ENCODE results near the gene CALD1. TPM values are rescaled to one million over a fixed set of nuclear protein-coding genes. Genes with fewer than 3 reads are reported as not detected.
A peak's percentile ranks its signal among the peaks of the same experiment; 100 is the strongest.

The CALD1 gene
- total RNA-seq, 1 donor from 2014 or later: 118 TPM

GRCh38 chr7:134891262-134891695 lies 111.8 kb downstream of the CALD1 start:
- H3K36me3 ChIP-seq: no peaks in the 10 kb centered on the region
- H3K27ac ChIP-seq: peak overlapping the region; percentile 68
- TF ChIP-seq, protein P1, sequence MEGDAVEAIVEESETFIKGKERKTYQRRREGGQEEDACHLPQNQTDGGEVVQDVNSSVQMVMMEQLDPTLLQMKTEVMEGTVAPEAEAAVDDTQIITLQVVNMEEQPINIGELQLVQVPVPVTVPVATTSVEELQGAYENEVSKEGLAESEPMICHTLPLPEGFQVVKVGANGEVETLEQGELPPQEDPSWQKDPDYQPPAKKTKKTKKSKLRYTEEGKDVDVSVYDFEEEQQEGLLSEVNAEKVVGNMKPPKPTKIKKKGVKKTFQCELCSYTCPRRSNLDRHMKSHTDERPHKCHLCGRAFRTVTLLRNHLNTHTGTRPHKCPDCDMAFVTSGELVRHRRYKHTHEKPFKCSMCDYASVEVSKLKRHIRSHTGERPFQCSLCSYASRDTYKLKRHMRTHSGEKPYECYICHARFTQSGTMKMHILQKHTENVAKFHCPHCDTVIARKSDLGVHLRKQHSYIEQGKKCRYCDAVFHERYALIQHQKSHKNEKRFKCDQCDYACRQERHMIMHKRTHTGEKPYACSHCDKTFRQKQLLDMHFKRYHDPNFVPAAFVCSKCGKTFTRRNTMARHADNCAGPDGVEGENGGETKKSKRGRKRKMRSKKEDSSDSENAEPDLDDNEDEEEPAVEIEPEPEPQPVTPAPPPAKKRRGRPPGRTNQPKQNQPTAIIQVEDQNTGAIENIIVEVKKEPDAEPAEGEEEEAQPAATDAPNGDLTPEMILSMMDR (IDR thresholded peaks at IDR 0.05): no peak
- TF ChIP-seq EZH2 (IDR thresholded peaks at IDR 0.05) (no peak), EZH2phosphoT487 (IDR thresholded peaks at IDR 0.05) (no peak)
- H3K9ac ChIP-seq: peak overlapping the region; percentile 54
- peaks cover 47% of the 10 kb centered on the region for H3K79me2 ChIP-seq (ENCODE audit: low read depth)
- peaks cover 36% of the 10 kb centered on the region for H3K4me1 ChIP-seq
- peaks cover 14% of the 10 kb centered on the region for H3K36me3 Mint-ChIP-seq
- H3K9me3 ChIP-seq (ENCODE audit: low read depth): no peaks in the 10 kb centered on the region
- H3K4me1 Mint-ChIP-seq: peaks cover 24% of the 10 kb centered on the region
- H3K27ac Mint-ChIP-seq: peak overlapping the region; percentile 89
- H2AFZ ChIP-seq (replicated peaks): peak overlapping the region; percentile 35
- H3K27me3 Mint-ChIP-seq (ENCODE audit: insufficient read depth, low read depth): no peaks in the 10 kb centered on the region
- DNase-seq (ENCODE audit: low spot score): peak; percentile 80
- H3F3A ChIP-seq (ENCODE audit: low read depth): peaks cover 6% of the 10 kb centered on the region
- peak overlapping the region; percentile 94 for H3K4me2 ChIP-seq
- H3K27me3 ChIP-seq: no peaks in the 10 kb centered on the region
- H3K4me3 ChIP-seq: peak overlapping the region; percentile 64
- peak overlapping the region; percentile 89 for H3K4me3 Mint-ChIP-seq
- H4K20me1 ChIP-seq (ENCODE audit: low read depth): peaks cover 9% of the 10 kb centered on the region
- H3K9me3 Mint-ChIP-seq: peaks cover 12% of the 10 kb centered on the region

GRCh38 chr7:134891696-134892678 lies 112.6 kb downstream of the CALD1 start:
- peaks cover 17% of the 10 kb centered on the region for H3K9me3 Mint-ChIP-seq
- no peaks in the 10 kb centered on the region for H3K27me3 Mint-ChIP-seq (ENCODE audit: insufficient read depth, low read depth)
- Histone ChIP-seq H3K9ac (peak overlapping the region; percentile 54), H3K9me3 (ENCODE audit: low read depth) (no peaks in the 10 kb centered on the region), H2AFZ (replicated peaks) (peak overlapping the region; percentile 59), H3K27me3 (no peaks in the 10 kb centered on the region), H3K79me2 (ENCODE audit: low read depth) (peaks cover 54% of the 10 kb centered on the region), H3F3A (ENCODE audit: low read depth) (peaks cover 6% of the 10 kb centered on the region), H3K36me3 (no peaks in the 10 kb centered on the region), H3K4me1 (peaks cover 43% of the 10 kb centered on the region), H3K4me2 (peak overlapping the region; percentile 94), H3K27ac (peak overlapping the region; percentile 68), H4K20me1 (ENCODE audit: low read depth) (peaks cover 16% of the 10 kb centered on the region), H3K4me3 (peak overlapping the region; percentile 64)
- TF ChIP-seq, protein P1 (IDR thresholded peaks at IDR 0.05): no peak
- TF ChIP-seq EZH2 (IDR thresholded peaks at IDR 0.05): no peak
- TF ChIP-seq EZH2phosphoT487 (IDR thresholded peaks at IDR 0.05): no peak
- peaks cover 17% of the 10 kb centered on the region for H3K36me3 Mint-ChIP-seq
- peak overlapping the region; percentile 89 for H3K4me3 Mint-ChIP-seq
- peak overlapping the region; percentile 89 for H3K27ac Mint-ChIP-seq
- peak; percentile 50 for DNase-seq (ENCODE audit: low spot score)
- H3K4me1 Mint-ChIP-seq: peaks cover 24% of the 10 kb centered on the region

DNA sequence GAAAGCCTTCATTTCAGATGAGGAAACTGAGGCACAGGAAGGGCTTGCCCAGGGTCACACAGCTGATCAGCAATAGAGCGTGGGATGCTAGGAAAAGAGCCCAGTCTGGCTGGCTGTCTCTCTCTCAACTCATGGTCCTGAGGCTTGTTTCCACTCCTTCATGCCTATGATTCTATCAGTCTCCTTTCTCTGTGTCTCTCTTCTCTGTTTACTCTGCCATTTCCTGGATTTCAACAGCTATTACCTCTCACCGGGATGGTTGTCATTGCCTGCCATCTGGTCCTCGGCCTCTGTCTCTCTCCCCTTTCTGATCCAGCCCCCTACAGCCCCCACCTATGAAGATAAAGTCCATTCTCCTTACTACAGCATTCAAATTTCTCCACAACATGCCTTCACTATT lies 113.5 kb downstream of the CALD1 start:
- Histone ChIP-seq H3K9ac (no peak overlapping the region), H3K4me3 (peak overlapping the region; percentile 64), H3K79me2 (ENCODE audit: low read depth) (peaks cover 63% of the 10 kb centered on the region), H3F3A (ENCODE audit: low read depth) (peaks cover 6% of the 10 kb centered on the region), H4K20me1 (ENCODE audit: low read depth) (peaks cover 24% of the 10 kb centered on the region), H3K4me1 (peaks cover 44% of the 10 kb centered on the region), H3K9me3 (ENCODE audit: low read depth) (no peaks in the 10 kb centered on the region), H3K27ac (no peak overlapping the region), H3K4me2 (peak overlapping the region; percentile 94), H2AFZ (replicated peaks) (no peak overlapping the region), H3K27me3 (no peaks in the 10 kb centered on the region), H3K36me3 (no peaks in the 10 kb centered on the region)
- H3K27me3 Mint-ChIP-seq (ENCODE audit: insufficient read depth, low read depth): no peaks in the 10 kb centered on the region
- peaks cover 24% of the 10 kb centered on the region for H3K4me1 Mint-ChIP-seq
- H3K36me3 Mint-ChIP-seq: peaks cover 20% of the 10 kb centered on the region
- H3K4me3 Mint-ChIP-seq: peak overlapping the region; percentile 89
- TF ChIP-seq EZH2 (IDR thresholded peaks at IDR 0.05): no peak
- no peak for TF ChIP-seq EZH2phosphoT487 (IDR thresholded peaks at IDR 0.05)
- TF ChIP-seq, protein P1 (IDR thresholded peaks at IDR 0.05): no peak
- no peak for DNase-seq (ENCODE audit: low spot score)
- peak overlapping the region; percentile 10 for H3K27ac Mint-ChIP-seq
- peaks cover 17% of the 10 kb centered on the region for H3K9me3 Mint-ChIP-seq

All from neural progenitor cell (in vitro differentiated cells).